ENCODE results near the gene HOXB13.

Gene HOXB13

GRCh38 chr17:48749621-48750553, 21.3 kb upstream of the HOXB13 start:
- H3K4me3 ChIP-seq (replicated peaks; ENCODE audit: low read depth, low read length): no peak overlapping the region
- no peak for DNase-seq (ENCODE audit: extremely low read depth, low read depth)
- no peak for TF ChIP-seq CTCF (IDR thresholded peaks at IDR 0.05; ENCODE audit: low read depth, low read length, missing control alignments)

GRCh38 chr17:48748718-48749566, 20.4 kb upstream of the HOXB13 start:
- DNase-seq (ENCODE audit: extremely low read depth, low read depth): no peak
- TF ChIP-seq CTCF (IDR thresholded peaks at IDR 0.05; ENCODE audit: low read depth, low read length, missing control alignments): no peak
- no peak overlapping the region for H3K4me3 ChIP-seq (replicated peaks; ENCODE audit: low read depth, low read length)

DNA sequence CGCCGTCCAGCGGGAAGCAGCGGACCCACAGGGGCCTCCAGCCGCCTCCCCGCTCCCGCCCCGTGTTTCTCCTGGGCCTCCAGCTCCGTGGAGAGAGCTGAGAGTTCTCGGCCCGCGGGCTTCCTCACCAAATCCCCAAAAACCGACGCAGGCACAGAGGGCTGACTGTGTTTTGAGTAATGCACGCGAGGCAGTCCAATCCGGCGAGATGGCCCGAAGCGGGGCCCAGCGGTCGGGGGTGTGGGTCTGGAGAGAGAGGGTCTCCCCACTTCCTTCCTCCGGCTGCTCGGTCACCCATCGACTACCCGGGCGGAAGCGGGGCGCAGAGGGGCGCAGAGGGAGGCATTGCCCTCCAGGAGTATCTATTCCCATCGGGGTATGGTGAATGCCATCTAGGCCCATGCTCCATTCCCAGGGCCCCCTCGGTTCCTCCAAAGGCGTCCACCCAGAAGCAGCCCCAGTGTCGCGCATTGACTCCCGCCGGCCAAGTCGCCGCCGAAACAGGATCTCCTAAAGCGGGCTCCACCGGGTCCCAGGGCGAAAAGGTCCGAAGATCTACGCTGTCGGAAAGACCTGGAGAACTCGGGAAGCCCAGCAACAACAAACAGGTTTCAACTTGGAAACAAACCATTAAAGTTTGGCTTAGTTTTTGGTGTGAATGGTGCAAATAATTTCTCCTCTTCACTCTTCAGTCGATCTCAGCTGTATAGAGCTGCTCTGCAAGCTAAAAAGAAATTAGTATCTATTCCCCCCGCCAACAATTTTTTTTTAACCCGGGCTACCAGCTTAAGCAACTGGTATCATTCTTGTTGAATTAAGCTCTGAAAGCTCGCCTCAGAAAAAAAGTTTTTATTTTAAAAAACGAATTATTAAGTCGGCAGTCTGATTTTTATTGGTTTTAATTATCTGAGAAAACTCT, 19.2 kb upstream of the HOXB13 start:
- no peak for TF ChIP-seq CTCF (IDR thresholded peaks at IDR 0.05; ENCODE audit: low read depth, low read length, missing control alignments)
- no peak for DNase-seq (ENCODE audit: extremely low read depth, low read depth)
- H3K4me3 ChIP-seq (replicated peaks; ENCODE audit: low read depth, low read length): no peak overlapping the region

- no peak for DNase-seq (ENCODE audit: extremely low read depth, low read depth)
- no peak overlapping the region for H3K4me3 ChIP-seq (replicated peaks; ENCODE audit: low read depth, low read length)
- no peak for TF ChIP-seq CTCF (IDR thresholded peaks at IDR 0.05; ENCODE audit: low read depth, low read length, missing control alignments)
These were observed 18.4 kb upstream of the HOXB13 start for GRCh38 chr17:48746916-48747444.

DNA sequence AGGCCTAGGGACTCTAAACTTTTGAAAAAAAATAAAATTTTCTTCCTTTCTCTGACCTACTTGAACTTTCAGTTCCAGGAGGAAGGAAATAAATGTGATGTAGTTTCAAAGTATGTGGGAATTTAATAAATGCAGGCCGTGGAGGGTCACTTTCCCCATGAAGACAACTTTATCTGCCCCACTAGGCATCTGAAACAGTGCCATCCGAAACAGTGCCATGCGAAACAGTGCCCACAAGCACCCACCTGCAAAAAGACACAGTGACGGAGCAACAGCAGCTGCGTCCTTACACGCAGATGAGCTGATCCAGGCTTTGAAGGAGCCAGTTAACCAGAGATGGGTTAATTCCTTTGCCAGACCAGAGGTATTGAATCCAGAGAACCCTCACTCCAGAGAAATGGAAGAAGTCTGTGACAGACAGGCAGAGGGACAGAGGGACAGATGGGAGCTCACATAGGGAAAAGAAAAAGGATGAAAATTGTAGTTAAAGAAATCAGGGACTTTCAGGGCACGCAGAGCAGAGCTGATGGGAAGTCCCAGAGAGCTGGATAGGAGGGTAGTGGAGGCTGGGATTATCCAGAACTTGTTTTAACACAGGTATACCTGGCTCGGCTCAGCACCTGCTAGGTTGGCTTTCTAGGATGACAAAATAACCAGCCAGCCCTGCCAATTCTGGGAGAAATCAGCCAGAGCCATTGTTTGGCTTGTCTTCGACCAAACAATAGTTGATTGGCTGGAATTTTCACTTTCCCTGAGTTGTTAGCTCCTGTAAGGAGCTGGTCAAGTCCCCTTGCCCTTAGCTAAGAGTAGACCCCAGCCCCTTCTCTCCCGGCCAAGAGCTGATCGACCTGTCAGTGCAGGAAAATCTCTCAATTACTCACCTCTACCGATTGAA, 17.1 kb upstream of the HOXB13 start:
- H3K4me3 ChIP-seq (replicated peaks; ENCODE audit: low read depth, low read length): no peak overlapping the region
- DNase-seq (ENCODE audit: extremely low read depth, low read depth): no peak
- no peak for TF ChIP-seq CTCF (IDR thresholded peaks at IDR 0.05; ENCODE audit: low read depth, low read length, missing control alignments)

All from HFF-Myc (cell line).